Smooth muscle cell of the brain vasculature (primary cell): ENCODE measurements around the gene ZFAND6.
A peak's percentile ranks its signal among the peaks of the same experiment; 100 is the strongest.
"Not testable (repeated sequence)": the region's sequence is repeated elsewhere in the genome, so short reads cannot be mapped to it uniquely, and the experiment has no call there.

Experiments
- DNase-seq: peaks from one replicate; pipeline ENCODE4 v3.0.0-alpha.2; 2012; ENCODE audit warnings: low read depth, low spot score

Gene ZFAND6

GRCh38 chr15:80058851-80059785 lies at the start of gene ZFAND6:
TSS of gene ZFAND6 (plus strand) at chr15:80059676. CDS start at chr15:80120345, 60,669 bp downstream.
- DNase-seq: peak; percentile 80

- no peak for DNase-seq
These were observed 49.3 kb upstream of the ZFAND6 start for GRCh38 chr15:80010131-80010673.

GRCh38 chr15:80011041-80011523 lies 48.4 kb upstream of the ZFAND6 start:
- not testable (repeated sequence) for DNase-seq

- DNase-seq: no peak
These were observed 47.9 kb upstream of the ZFAND6 start for GRCh38 chr15:80011596-80011995.

GRCh38 chr15:80012060-80012726 lies 47.3 kb upstream of the ZFAND6 start:
- no peak for DNase-seq

GRCh38 chr15:80014186-80014585 lies 45.3 kb upstream of the ZFAND6 start:
- not testable (repeated sequence) for DNase-seq

GRCh38 chr15:80015156-80015555 lies 44.3 kb upstream of the ZFAND6 start:
- no peak for DNase-seq

GRCh38 chr15:80016506-80016905 lies 43.0 kb upstream of the ZFAND6 start:
- DNase-seq: not testable (repeated sequence)

- DNase-seq: not testable (repeated sequence)
These were observed 42.3 kb upstream of the ZFAND6 start for GRCh38 chr15:80017139-80017538.

- DNase-seq: no peak
These were observed 40.2 kb upstream of the ZFAND6 start for GRCh38 chr15:80019168-80019745.

GRCh38 chr15:80020149-80020548 lies 39.3 kb upstream of the ZFAND6 start:
- DNase-seq: not testable (repeated sequence)

GRCh38 chr15:80020731-80021130 lies 38.7 kb upstream of the ZFAND6 start:
- DNase-seq: no peak

GRCh38 chr15:80026310-80026709 lies 33.2 kb upstream of the ZFAND6 start:
- DNase-seq: no peak

- no peak for DNase-seq
These were observed 32.7 kb upstream of the ZFAND6 start for GRCh38 chr15:80026754-80027153.

GRCh38 chr15:80028937-80029336 lies 30.5 kb upstream of the ZFAND6 start:
- DNase-seq: no peak

- DNase-seq: no peak
These were observed 27.6 kb upstream of the ZFAND6 start for GRCh38 chr15:80031841-80032240.

GRCh38 chr15:80034629-80035028 lies 24.8 kb upstream of the ZFAND6 start:
- DNase-seq: no peak

GRCh38 chr15:80036071-80036470 lies 23.4 kb upstream of the ZFAND6 start:
- no peak for DNase-seq

- no peak for DNase-seq
These were observed 17.8 kb upstream of the ZFAND6 start for GRCh38 chr15:80041494-80042253.

- DNase-seq: no peak
These were observed 16.9 kb upstream of the ZFAND6 start for GRCh38 chr15:80042568-80042967.

GRCh38 chr15:80045219-80045618 lies 14.3 kb upstream of the ZFAND6 start:
- not testable (repeated sequence) for DNase-seq
